ENCODE data around the gene HPS1.

Gene HPS1

DNA sequence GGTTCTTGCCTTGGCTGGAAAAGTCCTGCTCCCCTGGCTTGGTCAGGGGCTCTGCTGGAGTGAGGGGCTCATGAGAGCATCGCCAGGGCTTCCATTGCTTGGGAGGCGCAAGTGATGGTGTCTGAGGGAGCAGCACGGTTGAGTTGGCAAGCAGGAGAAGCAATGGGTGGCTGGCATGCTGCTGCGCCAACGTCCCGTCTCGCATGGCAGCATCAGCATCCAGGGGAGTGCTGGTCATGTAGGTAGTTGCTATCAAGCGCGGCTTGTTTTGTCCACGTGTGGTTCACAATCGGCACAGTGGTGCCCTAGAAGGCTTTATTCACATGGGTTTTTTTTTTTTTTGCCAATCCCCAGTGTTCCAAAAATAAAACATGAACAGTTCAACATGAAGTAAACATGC lies 35.6 kb downstream of the HPS1 start:
- no peak for DNase-seq (ENCODE audit: low read depth)

DNA sequence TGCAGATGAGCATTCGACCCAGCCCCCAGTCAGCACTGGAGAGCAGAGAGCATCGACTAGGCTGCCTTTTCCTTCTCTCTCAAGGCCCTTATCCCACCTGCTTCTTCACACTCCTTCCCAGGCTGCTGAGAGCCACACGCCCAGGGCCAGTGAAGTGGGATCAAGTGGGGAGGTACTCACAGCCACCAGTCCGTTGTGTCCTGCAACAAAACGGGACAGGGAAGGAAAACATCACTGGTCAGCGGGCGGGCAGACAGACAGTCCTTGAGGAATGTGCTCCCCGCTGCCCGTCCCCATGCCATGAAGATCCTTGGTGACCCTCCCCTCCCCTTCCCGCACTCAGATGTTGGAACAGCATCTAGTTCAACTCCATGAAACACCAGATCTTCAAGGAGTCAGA lies 36.0 kb downstream of the HPS1 start:
- no peak for DNase-seq (ENCODE audit: low read depth)

- no peak for DNase-seq (ENCODE audit: low read depth)
These were observed 36.5 kb downstream of the HPS1 start for GRCh38 chr10:98410135-98410743.

DNA sequence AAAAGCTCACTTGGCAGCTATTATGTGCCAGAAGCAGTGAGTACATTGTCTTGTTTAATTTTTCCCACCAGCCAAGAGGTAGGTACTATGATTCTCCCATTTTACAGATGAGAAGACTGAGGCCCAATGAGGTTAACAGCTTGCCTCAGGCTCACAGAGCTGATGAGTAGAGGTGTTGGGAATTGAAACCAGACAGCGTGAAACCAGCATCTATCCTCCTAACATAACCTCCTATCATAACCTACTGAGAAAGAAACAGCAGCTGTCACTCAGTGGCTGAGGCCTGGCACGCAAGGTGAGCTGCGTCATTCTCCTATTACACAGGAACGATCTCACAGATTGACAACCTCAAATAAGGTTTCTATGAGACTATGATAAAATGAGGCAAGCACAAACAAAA lies 37.9 kb downstream of the HPS1 start:
- no peak for DNase-seq (ENCODE audit: low read depth)

- no peak for DNase-seq (ENCODE audit: low read depth)
These were observed 38.9 kb downstream of the HPS1 start for GRCh38 chr10:98407744-98408241.

DNA sequence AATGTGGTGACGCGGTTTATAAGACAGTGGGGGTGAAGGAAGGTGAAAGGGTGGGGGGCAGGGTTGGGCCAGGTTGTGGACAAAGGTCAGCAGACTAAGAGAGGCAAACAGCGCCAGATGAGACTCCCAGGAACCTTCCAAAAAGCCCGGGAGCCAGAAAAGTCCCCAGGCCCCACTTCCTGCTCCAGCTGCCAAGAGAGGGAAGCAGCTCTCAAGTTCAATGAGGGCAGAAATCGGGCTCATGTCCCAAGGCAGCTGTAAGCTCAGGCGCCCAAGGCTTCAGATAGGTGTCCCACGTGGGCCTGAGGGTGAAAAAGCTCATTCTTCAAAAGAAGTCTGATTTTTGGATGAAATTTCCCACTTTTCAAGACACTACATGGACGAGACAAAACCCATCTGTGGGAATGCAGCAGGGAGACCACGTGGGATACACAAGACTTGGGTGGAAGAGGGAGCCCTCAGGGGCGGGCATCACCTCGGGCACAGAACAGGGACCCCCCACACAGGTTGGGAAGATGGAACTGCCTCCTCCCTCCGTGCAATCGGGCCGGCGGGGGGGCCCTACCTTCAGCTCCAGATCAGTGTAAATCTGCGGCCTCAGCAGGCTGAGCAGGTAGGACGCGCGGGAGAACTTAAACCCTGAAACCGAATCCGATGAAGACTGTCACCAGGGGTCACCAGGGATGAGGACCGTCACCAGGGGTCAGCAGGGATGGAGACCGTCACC lies 39.6 kb downstream of the HPS1 start:
- no peak for DNase-seq (ENCODE audit: low read depth)

DNA sequence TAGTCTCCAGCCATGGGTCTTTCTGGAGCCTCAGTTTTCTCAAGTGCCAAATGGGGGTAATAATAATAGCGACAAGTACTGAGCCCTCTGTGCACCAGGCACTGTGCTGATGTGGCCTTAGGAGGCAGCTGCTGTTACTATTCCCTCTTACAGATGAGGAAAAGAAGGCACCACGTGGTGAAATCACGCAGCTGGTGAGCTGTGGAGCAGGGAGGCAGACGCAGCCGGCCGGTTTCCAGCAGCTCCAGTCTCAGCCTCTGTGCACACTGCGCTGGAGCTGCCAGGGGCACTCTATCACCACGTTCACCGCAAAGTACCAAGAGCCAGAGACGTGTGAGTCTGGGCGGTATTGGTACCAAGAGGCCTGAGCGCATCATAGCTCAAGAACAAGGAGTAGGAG lies 41.3 kb downstream of the HPS1 start:
- DNase-seq (ENCODE audit: low read depth): no peak

- DNase-seq (ENCODE audit: low read depth): no peak
These were observed 42.0 kb downstream of the HPS1 start for GRCh38 chr10:98404571-98405359.

DNA sequence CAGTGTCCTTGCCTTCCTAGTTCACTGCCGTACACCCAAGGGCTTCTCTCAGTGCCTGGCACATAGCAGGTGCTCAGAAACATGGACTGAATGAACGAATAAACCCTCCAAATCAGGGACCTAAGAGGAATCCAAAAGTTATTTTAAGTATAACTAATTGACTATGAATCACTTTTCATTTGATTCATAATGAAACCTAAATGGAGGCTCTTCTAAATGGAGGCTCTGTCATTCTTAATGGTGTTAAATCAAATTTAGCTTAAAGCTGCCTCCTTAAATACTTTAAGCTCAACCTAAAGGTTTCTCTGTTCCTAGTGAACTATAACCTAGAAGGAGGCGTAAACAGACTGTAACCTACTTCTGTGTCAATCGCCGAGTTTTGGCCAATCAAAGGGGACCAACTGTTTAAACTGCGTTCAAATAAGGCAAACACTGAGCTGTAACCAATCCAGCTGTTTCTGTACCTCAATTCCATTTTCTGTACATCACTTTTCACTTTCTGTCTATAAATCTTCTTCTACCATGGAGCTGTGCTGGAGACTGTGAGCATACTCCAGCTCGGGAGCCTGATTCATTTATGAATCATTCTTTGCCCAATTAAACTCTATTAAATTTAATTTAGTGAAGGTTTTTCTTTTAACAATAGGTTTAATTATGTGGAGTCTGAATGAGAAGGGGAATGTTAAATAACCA lies 42.8 kb downstream of the HPS1 start:
- DNase-seq (ENCODE audit: low read depth): no peak

GRCh38 chr10:98402931-98403718 lies 43.6 kb downstream of the HPS1 start:
- no peak for DNase-seq (ENCODE audit: low read depth)

- DNase-seq (ENCODE audit: low read depth): no peak
These were observed 44.3 kb downstream of the HPS1 start for GRCh38 chr10:98402478-98402877.

DNA sequence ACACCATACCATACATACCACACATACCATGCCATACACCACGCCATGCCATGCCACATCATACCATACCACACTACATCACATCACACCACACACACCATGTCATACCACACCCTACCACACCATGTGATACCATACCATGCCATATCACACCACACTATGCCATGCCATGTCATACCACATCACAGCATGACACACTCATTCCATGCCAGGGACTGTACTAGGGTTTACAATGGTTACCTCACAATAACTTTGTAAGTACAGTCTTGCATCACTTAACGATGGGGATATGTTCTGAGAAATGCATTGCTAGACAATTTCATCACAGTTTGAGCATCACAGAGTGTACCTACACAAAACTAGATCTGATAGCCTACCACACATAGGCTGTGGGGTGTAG lies 46.3 kb downstream of the HPS1 start:
- no peak for DNase-seq (ENCODE audit: low read depth)

DNA sequence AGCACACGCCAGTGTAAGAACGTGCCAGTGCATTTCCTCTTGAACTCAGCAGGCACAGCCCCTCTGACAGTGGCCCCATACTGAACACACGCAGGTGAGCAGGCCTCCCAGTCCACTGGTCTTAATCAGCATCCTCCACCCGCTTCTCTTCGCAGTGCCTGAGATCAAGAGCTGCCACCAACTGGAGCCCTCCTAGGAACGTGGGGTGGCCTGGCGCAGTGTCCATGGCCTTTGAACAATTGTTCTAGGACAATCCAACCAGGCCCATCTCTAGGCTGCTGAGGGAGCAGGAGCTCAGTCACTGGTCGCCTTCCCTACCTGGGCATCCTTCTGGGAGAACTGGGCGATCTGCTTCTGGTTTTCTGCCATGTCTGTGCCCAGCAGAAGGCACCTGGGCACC lies 47.0 kb downstream of the HPS1 start:
- DNase-seq (ENCODE audit: low read depth): no peak

DNA sequence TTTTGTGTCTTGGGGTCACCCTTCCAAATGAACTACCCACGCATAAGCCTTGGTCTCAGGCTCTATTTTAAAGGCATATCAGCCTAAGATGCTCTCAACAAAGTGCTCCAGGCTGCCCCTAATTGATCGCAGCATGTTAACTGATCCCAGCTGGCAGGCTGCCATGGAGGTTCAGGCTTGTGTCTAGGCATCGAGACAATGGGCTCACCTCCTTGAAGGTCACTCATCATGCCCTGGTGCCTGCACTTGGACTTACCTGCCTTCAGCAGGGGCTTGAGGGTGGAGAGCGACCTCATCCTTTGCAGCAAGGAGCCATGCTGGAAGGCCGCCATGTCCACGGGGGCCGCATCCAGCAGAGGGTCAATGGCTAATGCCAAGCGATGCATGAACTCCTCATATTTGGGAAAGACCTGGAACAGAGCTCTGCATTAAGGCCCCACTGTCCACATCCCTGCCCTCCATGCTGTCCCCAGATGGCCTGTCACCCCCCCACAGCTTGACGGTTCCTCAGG lies 49.6 kb downstream of the HPS1 start:
- DNase-seq (ENCODE audit: low read depth): no peak

GRCh38 chr10:98396096-98397063 lies 50.4 kb downstream of the HPS1 start:
- DNase-seq (ENCODE audit: low read depth): no peak

DNA sequence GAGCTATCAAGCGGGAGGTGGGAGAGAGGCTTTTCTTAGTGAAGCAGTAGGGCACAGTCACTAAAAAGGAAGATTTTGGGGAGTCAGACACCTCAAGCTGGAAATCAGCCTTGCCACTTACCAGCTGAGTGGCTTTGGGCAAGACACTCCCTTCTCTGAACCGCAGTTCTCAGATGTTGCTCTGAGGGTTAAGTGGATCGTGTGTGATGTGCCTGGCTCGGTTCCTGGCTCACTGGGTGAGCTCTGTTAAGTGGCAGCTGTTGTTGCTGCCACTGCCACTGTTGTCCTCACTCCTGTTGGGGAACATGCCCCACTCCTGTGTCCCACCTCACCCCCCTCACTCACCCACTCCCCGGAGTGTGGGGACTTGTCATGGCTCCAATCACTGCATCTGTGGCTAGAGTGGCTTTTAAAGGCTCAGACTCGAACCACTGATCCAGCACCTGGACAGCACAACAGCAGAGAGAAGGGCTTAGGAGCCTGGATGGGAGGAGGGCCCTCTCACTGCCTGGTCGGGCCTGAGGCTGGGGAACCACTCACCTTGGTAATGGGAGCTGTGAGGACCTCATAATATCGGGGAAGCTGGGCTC lies 51.8 kb downstream of the HPS1 start:
- DNase-seq (ENCODE audit: low read depth): no peak

GRCh38 chr10:98391578-98391991 lies 55.1 kb downstream of the HPS1 start:
- DNase-seq (ENCODE audit: low read depth): no peak

DNA sequence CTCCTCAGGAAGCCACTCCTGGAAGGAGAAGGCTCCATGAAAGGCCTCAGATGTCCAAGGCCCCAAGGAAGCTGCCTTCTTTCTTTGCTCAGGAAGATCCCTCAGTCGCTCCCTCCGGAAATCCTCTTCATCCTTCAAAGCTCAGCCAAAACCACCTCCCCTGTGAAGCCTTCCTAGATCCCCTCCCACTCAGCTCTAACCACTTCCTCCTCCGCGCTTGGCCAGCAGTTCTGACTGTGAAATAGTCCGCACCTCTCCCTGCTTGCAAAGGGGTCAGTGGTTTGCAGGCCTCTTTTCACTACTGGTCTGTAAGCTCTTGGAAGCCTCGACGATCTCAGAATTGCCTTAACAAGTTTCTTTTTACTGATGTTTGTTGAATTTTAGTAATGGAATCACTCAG lies 55.7 kb downstream of the HPS1 start:
- DNase-seq (ENCODE audit: low read depth): no peak

GRCh38 chr10:98390406-98390805 lies 56.3 kb downstream of the HPS1 start:
- no peak for DNase-seq (ENCODE audit: low read depth)

- DNase-seq (ENCODE audit: low read depth): no peak
These were observed 57.3 kb downstream of the HPS1 start for GRCh38 chr10:98389398-98389797.
